Measurements from ENCODE around the gene FGGY. TPM values are rescaled to one million over a fixed set of nuclear protein-coding genes. Genes with fewer than 3 reads are reported as not detected.

Gene FGGY
- total RNA-seq, 2 donors from 2014 or later: 14.1 to 14.8 TPM

DNA sequence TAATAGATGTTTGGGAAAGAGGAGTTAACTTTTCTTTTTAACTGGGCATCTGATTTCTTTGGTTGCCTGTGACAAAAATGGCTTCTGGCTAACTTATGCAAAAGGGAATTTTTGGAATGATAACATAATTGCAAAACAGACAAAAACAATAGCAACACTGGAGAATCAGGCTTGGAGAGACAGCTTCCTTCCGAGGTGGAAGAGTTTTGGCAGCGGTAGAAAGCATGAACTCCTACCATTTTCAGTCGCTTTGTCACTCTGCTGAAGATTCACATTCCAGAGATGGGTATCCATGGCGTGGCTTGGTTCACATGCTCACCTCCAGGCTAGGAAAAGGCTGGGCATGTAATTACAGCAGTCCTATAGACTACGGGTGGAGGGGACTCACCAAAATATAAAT lies 17.2 kb upstream of the FGGY start:
- Mint-ChIP-seq H3K4me3 (no peak overlapping the region), H3K36me3 (ENCODE audit: low read depth) (no peaks in the 10 kb centered on the region), H3K4me1 (peaks cover 4% of the 10 kb centered on the region), H3K9me3 (no peaks in the 10 kb centered on the region), H3K27ac (no peak overlapping the region), H3K27me3 (ENCODE audit: insufficient read depth) (no peaks in the 10 kb centered on the region)
- WGBS, 2 experiments (ENCODE audit: insufficient coverage in 1 of 2, insufficient read length in 1 of 2): 90 to 91% methylated on average over 4 to 5 of the region's 5 CpGs
- H3K27me3 ChIP-seq (ENCODE audit: control insufficient read depth, insufficient read depth, low read length, poor library complexity, severe bottlenecking): no peaks in the 10 kb centered on the region
- H3K27ac ChIP-seq (ENCODE audit: low read depth, low read length): no peak overlapping the region
- no peaks in the 10 kb centered on the region for H3K9me3 ChIP-seq (ENCODE audit: control insufficient read depth, low read length)
- DNase-seq: no peak
- no peaks in the 10 kb centered on the region for H3K4me1 ChIP-seq (ENCODE audit: control insufficient read depth, insufficient read depth, low read length)
- H3K36me3 ChIP-seq (ENCODE audit: control insufficient read depth, insufficient read depth, low read length): no peaks in the 10 kb centered on the region
- TF ChIP-seq CTCF (conservative IDR thresholded peaks at IDR 0.05): no peak
- no peak overlapping the region for H3K4me3 ChIP-seq (ENCODE audit: low read length)
- no peak overlapping the region for H3K9ac ChIP-seq (ENCODE audit: extremely low read depth, low read length, poor library complexity, severe bottlenecking)

DNA sequence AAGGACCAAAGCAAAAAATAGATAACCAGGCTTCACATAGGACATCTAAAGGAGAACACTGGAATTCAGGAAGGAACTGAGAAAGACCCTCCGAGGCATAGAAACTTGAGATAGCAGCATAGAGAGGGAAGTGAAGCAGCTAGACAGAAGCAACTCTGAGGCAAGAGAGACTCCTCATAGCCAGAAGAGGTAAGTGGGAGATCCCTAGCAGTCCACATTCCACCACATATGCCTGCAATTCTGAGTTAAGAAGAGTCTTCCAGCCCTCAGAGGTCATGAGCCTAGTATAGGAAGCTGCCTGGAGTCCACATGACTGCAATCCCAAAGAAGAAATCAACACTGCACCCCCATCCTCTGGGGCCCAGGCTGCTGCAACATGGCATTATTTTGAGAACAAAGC lies 13.9 kb upstream of the FGGY start:
- no peak overlapping the region for H3K4me3 Mint-ChIP-seq
- H3K27ac Mint-ChIP-seq: no peak overlapping the region
- no peak overlapping the region for H3K9ac ChIP-seq (ENCODE audit: extremely low read depth, low read length, poor library complexity, severe bottlenecking)
- no peaks in the 10 kb centered on the region for H3K36me3 ChIP-seq (ENCODE audit: control insufficient read depth, insufficient read depth, low read length)
- no peaks in the 10 kb centered on the region for H3K9me3 Mint-ChIP-seq
- no peak overlapping the region for H3K4me3 ChIP-seq (ENCODE audit: low read length)
- H3K27ac ChIP-seq (ENCODE audit: low read depth, low read length): no peak overlapping the region
- peaks cover 4% of the 10 kb centered on the region for H3K4me1 Mint-ChIP-seq
- H3K9me3 ChIP-seq (ENCODE audit: control insufficient read depth, low read length): no peaks in the 10 kb centered on the region
- no peaks in the 10 kb centered on the region for H3K27me3 ChIP-seq (ENCODE audit: control insufficient read depth, insufficient read depth, low read length, poor library complexity, severe bottlenecking)
- no peaks in the 10 kb centered on the region for H3K4me1 ChIP-seq (ENCODE audit: control insufficient read depth, insufficient read depth, low read length)
- WGBS, 2 experiments (ENCODE audit: insufficient coverage in 1 of 2, insufficient read length in 1 of 2): 90 to 100% methylated on average over 1 of the region's 1 CpG
- no peaks in the 10 kb centered on the region for H3K27me3 Mint-ChIP-seq (ENCODE audit: insufficient read depth)
- no peaks in the 10 kb centered on the region for H3K36me3 Mint-ChIP-seq (ENCODE audit: low read depth)
- TF ChIP-seq CTCF (conservative IDR thresholded peaks at IDR 0.05): no peak
- DNase-seq: no peak

DNA sequence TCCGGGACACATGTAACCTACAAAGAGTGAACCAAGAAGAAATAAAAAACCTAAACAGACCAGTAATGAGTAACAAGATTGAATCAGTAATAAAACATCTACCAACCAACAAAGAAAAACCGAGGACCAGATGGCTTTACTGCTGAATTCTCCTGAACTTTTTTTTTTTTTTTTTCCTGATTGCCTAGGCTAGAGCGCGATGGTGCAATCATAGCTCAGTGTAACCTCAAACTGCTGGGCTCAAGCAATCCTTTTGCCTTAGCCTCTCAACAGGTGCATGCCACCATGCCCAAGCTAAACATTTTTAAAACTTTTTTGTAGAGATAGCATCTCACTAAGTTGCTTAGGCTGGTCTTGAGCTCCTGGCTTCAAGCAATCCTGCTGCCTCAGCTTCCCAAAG lies 11.2 kb upstream of the FGGY start:
- no peak for DNase-seq
- H3K27me3 ChIP-seq (ENCODE audit: control insufficient read depth, insufficient read depth, low read length, poor library complexity, severe bottlenecking): no peaks in the 10 kb centered on the region
- Mint-ChIP-seq H3K4me3 (no peak overlapping the region), H3K9me3 (no peaks in the 10 kb centered on the region), H3K36me3 (ENCODE audit: low read depth) (no peaks in the 10 kb centered on the region), H3K27me3 (ENCODE audit: insufficient read depth) (no peaks in the 10 kb centered on the region), H3K4me1 (peaks cover 6% of the 10 kb centered on the region), H3K27ac (no peak overlapping the region)
- no peak overlapping the region for H3K4me3 ChIP-seq (ENCODE audit: low read length)
- 79 to 91% methylated on average over 1 to 4 of the region's 4 CpGs for WGBS, 2 experiments (ENCODE audit: insufficient coverage in 1 of 2, insufficient read length in 1 of 2)
- H3K4me1 ChIP-seq (ENCODE audit: control insufficient read depth, insufficient read depth, low read length): no peaks in the 10 kb centered on the region
- H3K36me3 ChIP-seq (ENCODE audit: control insufficient read depth, insufficient read depth, low read length): no peaks in the 10 kb centered on the region
- H3K9ac ChIP-seq (ENCODE audit: extremely low read depth, low read length, poor library complexity, severe bottlenecking): no peak overlapping the region
- H3K27ac ChIP-seq (ENCODE audit: low read depth, low read length): no peak overlapping the region
- no peaks in the 10 kb centered on the region for H3K9me3 ChIP-seq (ENCODE audit: control insufficient read depth, low read length)
- TF ChIP-seq CTCF (conservative IDR thresholded peaks at IDR 0.05): no peak

Data from endodermal cell (in vitro differentiated cells).